Natural killer cell (primary cell): ENCODE data around the gene AGL. TPM values are rescaled to one million over a fixed set of nuclear protein-coding genes. Genes with fewer than 3 reads are reported as not detected.
"Not testable (repeated sequence)": the region's sequence is repeated elsewhere in the genome, so short reads cannot be mapped to it uniquely, and the experiment has no call there.

ENCODE experiments used
- ATAC-seq, 3 donors: fragments of 150-1000 bp in 2 of 3; fragments of 200-7000 bp in 1 of 3; cut with Tn5 transposase; 1 replicate in 1 of 3; 2 replicates in 2 of 3; pipeline ENCODE4 v1.10.0; 2021; ENCODE audit warnings: mild to moderate bottlenecking in 2 of 3, moderate library complexity in 2 of 3
- DNase-seq, 2 donors: peaks; one replicate each; pipeline versions ENCODE4 v3.0.0 to v3.0.0-alpha.2; 2013 to 2021; ENCODE audit warnings: mixed read lengths in 1 of 2
- H3K27ac ChIP-seq: one replicate; pipeline ENCODE4 v1.5.1; 2013; ENCODE audit warnings: mild to moderate bottlenecking, low read length
- H3K27me3 ChIP-seq: one replicate; pipeline ENCODE4 v1.6.1; 2013; ENCODE audit warnings: low read length; ENCODE audit not compliant: control insufficient read depth, insufficient read depth
- H3K36me3 ChIP-seq: one replicate; pipeline ENCODE4 v1.6.1; 2013; ENCODE audit warnings: low read length; ENCODE audit not compliant: control insufficient read depth, insufficient read depth
- H3K4me1 ChIP-seq: one replicate; pipeline ENCODE4 v1.6.1; 2013; ENCODE audit warnings: low read length; ENCODE audit not compliant: control insufficient read depth, insufficient read depth
- H3K4me3 ChIP-seq: one replicate; pipeline ENCODE4 v1.5.1; 2013; ENCODE audit warnings: low read length
- H3K9me3 ChIP-seq: one replicate; pipeline ENCODE4 v1.6.1; 2013; ENCODE audit warnings: low read length; ENCODE audit not compliant: control insufficient read depth, insufficient read depth
- H3K27ac Mint-ChIP-seq, 2 donors: one replicate each; pipeline ENCODE4 v1.8.0; 2022; ENCODE audit warnings: mild to moderate bottlenecking in 2 of 2, mixed read lengths in 2 of 2, moderate library complexity in 1 of 2
- H3K27me3 Mint-ChIP-seq, 2 donors: one replicate each; pipeline ENCODE4 v1.8.0; 2022; ENCODE audit warnings: low read depth in 2 of 2, mixed read lengths in 2 of 2
- H3K36me3 Mint-ChIP-seq: one replicate; pipeline ENCODE4 v1.8.0; 2022; ENCODE audit warnings: mixed read lengths
- H3K4me1 Mint-ChIP-seq, 2 donors: one replicate each; pipeline ENCODE4 v1.8.0; 2022; ENCODE audit warnings: mixed read lengths in 2 of 2
- H3K4me3 Mint-ChIP-seq: one replicate; pipeline ENCODE4 v1.8.0; 2022; ENCODE audit warnings: mild to moderate bottlenecking, moderate library complexity, mixed read lengths
- H3K9me3 Mint-ChIP-seq, 2 donors: one replicate each; pipeline ENCODE4 v1.8.0; 2022; ENCODE audit warnings: mixed read lengths in 2 of 2
- CTCF ChIP-seq: fragments of 200-600 bp; IDR thresholded peaks from one replicate; pipeline ENCODE4 v1.8.0; 2022; ENCODE audit warnings: antibody characterized with exemption
- WGBS: methylation state at CpG from one replicate; pipeline ENCODE4 v1.1.7; 2013; ENCODE audit warnings: missing lambda C conversion rate; ENCODE audit not compliant: insufficient coverage; 5-methylcytosine and 5-hydroxymethylcytosine counted together
- intact Hi-C: fragments of 100-400 bp; cut with micrococcal nuclease; formaldehyde crosslinking; loops from one replicate; pipeline ENCODE4 v1.14.2; 2022
- total RNA-seq, 4 donors: library from RNA; stranded (reverse); fragments of 120-200 nt in 1 of 4; gene quantifications; one replicate each; pipeline versions ENCODE4 v1.2.3 to v1.2.4, GENCODE V29; 2013 to 2022

Gene AGL
- total RNA-seq, 3 donors from 2014 or later (not counting 1 experiment from before 2014, with no cell fraction given) = 13.5 to 19.4 (median 15.3) TPM

DNA sequence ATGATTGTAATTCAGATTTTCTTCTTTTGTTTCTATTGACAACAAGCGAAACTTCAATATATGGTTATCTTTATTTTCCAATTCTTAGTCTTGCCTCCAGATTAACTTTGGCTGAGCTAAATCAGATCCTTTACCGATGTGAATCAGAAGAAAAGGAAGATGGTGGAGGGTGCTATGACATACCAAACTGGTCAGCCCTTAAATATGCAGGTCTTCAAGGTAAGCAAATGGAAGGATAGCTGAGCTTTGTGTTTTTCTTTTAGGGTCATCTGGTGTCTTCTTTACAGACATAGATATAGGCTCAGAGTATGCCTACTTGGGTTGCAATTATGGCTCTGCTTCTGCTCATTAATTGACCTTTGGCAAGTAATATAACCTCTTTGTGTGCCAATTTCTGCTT is 37.7 kb downstream of the AGL start:
- ATAC-seq = no peak
- Mint-ChIP-seq H3K9me3 (no peaks in the 10 kb centered on the region), H3K27ac (no peak overlapping the region), H3K4me1 (no peaks in the 10 kb centered on the region), H3K27me3 (no peaks in the 10 kb centered on the region), H3K4me3 (no peak overlapping the region), H3K36me3 (peaks cover 17% of the 10 kb centered on the region)
- Histone ChIP-seq H3K27ac (no peak overlapping the region), H3K4me3 (no peak overlapping the region), H3K9me3 (no peaks in the 10 kb centered on the region), H3K27me3 (no peaks in the 10 kb centered on the region), H3K36me3 (peaks cover 58% of the 10 kb centered on the region), H3K4me1 (no peaks in the 10 kb centered on the region)
- no peak for TF ChIP-seq CTCF
- no peak for DNase-seq
- 100% methylated on average over 2 of the region's 2 CpGs for WGBS
- intact Hi-C loops = no loop called here

GRCh38 chr1:99891997-99892396 is 41.8 kb downstream of the AGL start:
- H3K4me3 ChIP-seq = no peak overlapping the region
- Mint-ChIP-seq H3K27ac (no peak overlapping the region), H3K36me3 (peaks cover 3% of the 10 kb centered on the region), H3K27me3 (no peaks in the 10 kb centered on the region), H3K4me3 (no peak overlapping the region), H3K4me1 (no peaks in the 10 kb centered on the region), H3K9me3 (no peaks in the 10 kb centered on the region)
- H3K9me3 ChIP-seq = no peaks in the 10 kb centered on the region
- intact Hi-C loops = no loop called here
- no peak for DNase-seq
- ATAC-seq = no peak
- no peak for TF ChIP-seq CTCF
- no peaks in the 10 kb centered on the region for H3K4me1 ChIP-seq
- peaks cover 47% of the 10 kb centered on the region for H3K36me3 ChIP-seq
- no CpG with 5 or more reads among the region's 1 CpG for WGBS
- H3K27ac ChIP-seq = no peak overlapping the region
- no peaks in the 10 kb centered on the region for H3K27me3 ChIP-seq

- DNase-seq, H3K9me3 Mint-ChIP-seq, H3K9me3 ChIP-seq, H3K36me3 ChIP-seq, ATAC-seq, H3K4me3 ChIP-seq, H3K27ac ChIP-seq, H3K27me3 Mint-ChIP-seq, H3K4me1 Mint-ChIP-seq, H3K27me3 ChIP-seq, H3K4me1 ChIP-seq, H3K4me3 Mint-ChIP-seq, intact Hi-C loops, H3K27ac Mint-ChIP-seq: not testable (repeated sequence)
- H3K36me3 Mint-ChIP-seq = peaks cover 28% of the 10 kb centered on the region
- 44% methylated on average over 1 of the region's 4 CpGs for WGBS
Observed at GRCh38 chr1:99903278-99903677, 53.1 kb downstream of the AGL start.

GRCh38 chr1:99906535-99906934 is 56.4 kb downstream of the AGL start:
- H3K27ac ChIP-seq = no peak overlapping the region
- no peaks in the 10 kb centered on the region for H3K27me3 ChIP-seq
- DNase-seq (no peak), ATAC-seq (no peak)
- Mint-ChIP-seq H3K27me3 (no peaks in the 10 kb centered on the region), H3K4me3 (no peak overlapping the region), H3K27ac (no peak overlapping the region), H3K36me3 (peaks cover 35% of the 10 kb centered on the region), H3K4me1 (no peaks in the 10 kb centered on the region), H3K9me3 (peaks cover 0 to 8% of the 10 kb centered on the region in 2 donors)
- H3K36me3 ChIP-seq = peaks cover 14% of the 10 kb centered on the region
- H3K9me3 ChIP-seq = no peaks in the 10 kb centered on the region
- intact Hi-C loops = no loop called here
- TF ChIP-seq CTCF = no peak
- no peaks in the 10 kb centered on the region for H3K4me1 ChIP-seq
- H3K4me3 ChIP-seq = no peak overlapping the region
